Memory B cell (primary cell): Measurements from ENCODE around the gene SPATA17.
A peak's percentile ranks its signal among the peaks of the same experiment; 100 is the strongest.
"Not testable (repeated sequence)": the region's sequence is repeated elsewhere in the genome, so short reads cannot be mapped to it uniquely, and the experiment has no call there.

Experiments
- ATAC-seq: fragments of 150-1000 bp; cut with Tn5 transposase; 2 replicates; pipeline ENCODE4 v1.10.0; 2021; ENCODE audit warnings: low read depth, mild to moderate bottlenecking, moderate library complexity
- DNase-seq, 2 donors: peaks; one replicate each; pipeline ENCODE4 v3.0.0; 2022; ENCODE audit warnings: low spot score in 2 of 2
- H3K27ac Mint-ChIP-seq: one replicate; pipeline ENCODE4 v1.8.0; 2022; ENCODE audit warnings: mild to moderate bottlenecking, moderate library complexity, mixed read lengths
- H3K27me3 Mint-ChIP-seq: one replicate; pipeline ENCODE4 v1.8.0; 2022; ENCODE audit warnings: mixed read lengths
- H3K36me3 Mint-ChIP-seq: one replicate; pipeline ENCODE4 v1.8.0; 2022; ENCODE audit warnings: mild to moderate bottlenecking, mixed read lengths
- H3K4me1 Mint-ChIP-seq: one replicate; pipeline ENCODE4 v1.8.0; 2022; ENCODE audit warnings: mixed read lengths
- H3K4me3 Mint-ChIP-seq: one replicate; pipeline ENCODE4 v1.8.0; 2022; ENCODE audit warnings: mild to moderate bottlenecking, moderate library complexity, mixed read lengths
- H3K9me3 Mint-ChIP-seq: one replicate; pipeline ENCODE4 v1.8.0; 2022; ENCODE audit warnings: mixed read lengths

SPATA17 gene, protein sequence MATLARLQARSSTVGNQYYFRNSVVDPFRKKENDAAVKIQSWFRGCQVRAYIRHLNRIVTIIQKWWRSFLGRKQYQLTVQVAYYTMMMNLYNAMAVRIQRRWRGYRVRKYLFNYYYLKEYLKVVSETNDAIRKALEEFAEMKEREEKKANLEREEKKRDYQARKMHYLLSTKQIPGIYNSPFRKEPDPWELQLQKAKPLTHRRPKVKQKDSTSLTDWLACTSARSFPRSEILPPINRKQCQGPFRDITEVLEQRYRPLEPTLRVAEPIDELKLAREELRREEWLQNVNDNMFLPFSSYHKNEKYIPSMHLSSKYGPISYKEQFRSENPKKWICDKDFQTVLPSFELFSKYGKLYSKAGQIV

DNA sequence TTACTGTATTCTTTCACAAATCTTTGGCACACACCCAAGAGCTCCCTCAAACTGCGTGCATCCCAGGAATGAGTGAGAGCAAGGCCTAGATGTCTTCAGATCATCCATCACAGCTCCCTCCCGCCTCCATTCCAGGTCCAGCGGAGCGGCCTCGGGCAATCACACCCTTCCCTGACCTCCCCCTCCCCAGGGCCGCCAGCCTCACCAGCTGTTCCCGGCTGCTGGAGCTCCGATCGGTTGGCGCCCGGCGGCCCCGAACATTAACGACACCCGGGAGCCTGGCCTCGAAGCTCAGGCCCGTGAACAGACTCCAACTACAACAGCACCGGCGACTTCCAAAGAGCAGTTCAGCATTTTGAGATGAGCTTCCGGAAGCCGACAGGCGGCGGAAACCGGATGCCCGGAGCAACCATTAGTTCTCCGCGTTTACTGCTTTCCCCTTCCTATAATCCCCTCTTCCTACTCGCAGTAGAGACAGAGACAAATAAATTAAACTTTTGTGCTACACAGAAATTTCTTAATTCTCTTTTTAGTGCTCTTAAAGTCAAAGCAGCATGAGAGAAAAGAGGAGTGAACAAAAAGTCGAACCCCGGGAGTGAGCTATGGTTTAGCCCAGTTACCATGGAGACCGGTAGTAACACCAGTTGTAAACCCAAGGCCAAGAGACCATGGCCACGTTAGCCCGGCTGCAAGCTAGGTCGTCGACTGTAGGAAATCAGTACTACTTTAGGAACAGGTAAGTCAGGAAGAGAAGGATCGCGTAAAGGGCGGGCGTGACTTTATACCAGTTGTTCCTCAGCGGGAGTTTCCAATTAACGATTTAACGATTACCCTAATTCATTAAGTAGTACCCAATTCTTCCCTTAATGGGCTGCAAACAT lies at the start of gene SPATA17, which contains the start of gene GPATCH2:
Gene SPATA17, plus strand, starts transcription at position 634 of the 881 bp plus-strand sequence. Its CDS starts 35 bp downstream, at position 669.
Gene GPATCH2, minus strand, starts transcription at position 380 of the 881 bp plus-strand sequence. Its CDS starts 119 bp downstream, at position 261.
- no peaks in the 10 kb centered on the region for H3K27me3 Mint-ChIP-seq
- H3K9me3 Mint-ChIP-seq = no peaks in the 10 kb centered on the region
- H3K4me3 Mint-ChIP-seq = peak within 1 kb of the TSS; percentile 92
- DNase-seq (peak; percentile 72 to 83), ATAC-seq (peak; percentile 90)
- peaks cover 14% of the 10 kb centered on the region for H3K4me1 Mint-ChIP-seq
- H3K27ac Mint-ChIP-seq = peak within 1 kb of the TSS; percentile 99
- H3K36me3 Mint-ChIP-seq = no peaks in the 10 kb centered on the region

DNA sequence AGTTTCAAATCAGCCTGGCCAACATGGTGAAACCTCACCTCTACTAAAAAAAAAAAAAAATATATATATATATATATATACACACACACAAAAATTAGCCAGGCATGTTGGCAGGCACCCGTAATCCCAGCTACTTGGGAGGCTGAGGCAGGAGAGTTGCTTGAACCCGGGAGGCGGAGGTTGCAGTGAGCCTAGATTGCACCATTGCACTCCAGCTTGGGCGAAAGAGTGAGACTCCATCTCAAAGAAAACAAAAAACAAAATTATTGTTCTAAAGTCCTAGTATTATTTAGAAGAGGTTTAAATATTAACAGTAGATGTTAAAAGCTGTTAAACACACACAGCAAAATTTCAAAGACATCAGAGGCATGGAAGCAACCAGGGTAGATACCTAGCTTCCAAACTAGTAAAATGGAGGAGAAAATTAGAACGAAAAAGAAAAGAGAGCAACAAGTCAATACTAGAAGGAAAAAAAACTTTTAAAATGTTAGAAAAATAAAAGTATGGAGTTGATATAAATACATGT lies 46.8 kb upstream of the SPATA17 start:
- not testable (repeated sequence) for H3K4me3 Mint-ChIP-seq, ATAC-seq, H3K9me3 Mint-ChIP-seq, H3K27ac Mint-ChIP-seq, H3K4me1 Mint-ChIP-seq, H3K27me3 Mint-ChIP-seq, DNase-seq
- H3K36me3 Mint-ChIP-seq = peaks cover 15% of the 10 kb centered on the region

DNA sequence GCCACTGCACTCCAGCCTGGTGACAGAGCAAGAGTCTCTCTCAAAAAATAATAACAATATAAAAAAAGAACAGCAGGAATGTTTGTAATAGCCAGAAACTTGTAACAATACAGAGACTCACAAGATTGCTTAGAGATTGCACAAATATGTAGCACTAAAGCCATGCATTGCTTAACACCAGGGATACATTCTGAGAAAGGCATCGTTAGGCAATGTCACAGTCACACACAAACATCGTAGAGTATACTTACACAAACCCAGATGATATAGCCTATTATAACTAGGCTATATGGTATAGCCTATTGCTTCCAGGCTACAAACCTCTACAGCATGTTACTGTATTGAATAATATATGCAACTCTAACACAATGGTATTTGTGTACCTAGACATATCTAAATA lies 45.6 kb upstream of the SPATA17 start:
- no peak for DNase-seq
- Mint-ChIP-seq H3K4me1 (no peaks in the 10 kb centered on the region), H3K4me3 (no peak overlapping the region), H3K9me3 (no peaks in the 10 kb centered on the region), H3K27me3 (no peaks in the 10 kb centered on the region), H3K27ac (no peak overlapping the region), H3K36me3 (peaks cover 15% of the 10 kb centered on the region)
- ATAC-seq = no peak

DNA sequence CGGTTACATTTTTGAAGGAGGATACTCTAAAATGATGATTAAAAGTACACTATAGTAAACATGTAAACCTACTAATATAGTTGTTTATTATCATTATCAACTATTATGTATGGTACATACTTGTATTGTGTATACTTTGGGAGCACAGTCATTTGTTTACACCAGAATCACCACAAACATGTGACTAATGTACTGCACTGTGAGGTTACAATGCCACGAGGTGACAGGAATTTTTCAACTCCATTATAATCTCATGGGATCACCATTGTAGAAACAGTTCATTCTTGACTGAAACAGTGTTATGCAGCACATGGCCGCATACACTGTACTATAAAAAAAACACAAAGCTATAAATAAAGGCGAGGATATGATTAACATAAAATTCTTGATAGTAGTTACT lies 44.6 kb upstream of the SPATA17 start:
- no peak for DNase-seq
- H3K36me3 Mint-ChIP-seq = peaks cover 10% of the 10 kb centered on the region
- ATAC-seq = no peak
- no peaks in the 10 kb centered on the region for H3K27me3 Mint-ChIP-seq
- H3K27ac Mint-ChIP-seq = no peak overlapping the region
- H3K4me1 Mint-ChIP-seq = no peaks in the 10 kb centered on the region
- no peak overlapping the region for H3K4me3 Mint-ChIP-seq
- no peaks in the 10 kb centered on the region for H3K9me3 Mint-ChIP-seq

DNA sequence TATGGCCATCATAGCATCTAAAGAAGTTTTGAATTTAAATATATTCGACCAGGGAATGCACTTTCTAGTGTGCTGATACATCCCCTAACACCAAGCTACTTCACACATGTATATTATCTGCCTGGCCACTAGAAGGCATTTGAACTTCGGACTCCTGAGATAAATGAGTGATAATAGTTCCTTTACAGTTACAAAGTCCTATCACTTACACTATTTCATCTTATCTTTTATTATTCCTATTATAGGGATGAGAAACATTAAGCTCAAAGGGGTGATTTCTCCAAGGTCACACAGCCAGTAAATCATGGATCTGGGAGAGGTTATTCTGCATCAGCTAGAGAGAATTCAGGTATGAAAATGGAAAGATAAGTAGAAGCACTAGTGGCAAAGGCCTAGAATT lies 40.5 kb upstream of the SPATA17 start:
- Mint-ChIP-seq H3K4me3 (no peak overlapping the region), H3K36me3 (peaks cover 4% of the 10 kb centered on the region), H3K27me3 (no peaks in the 10 kb centered on the region), H3K9me3 (no peaks in the 10 kb centered on the region), H3K4me1 (no peaks in the 10 kb centered on the region), H3K27ac (no peak overlapping the region)
- no peak for ATAC-seq
- DNase-seq = no peak

DNA sequence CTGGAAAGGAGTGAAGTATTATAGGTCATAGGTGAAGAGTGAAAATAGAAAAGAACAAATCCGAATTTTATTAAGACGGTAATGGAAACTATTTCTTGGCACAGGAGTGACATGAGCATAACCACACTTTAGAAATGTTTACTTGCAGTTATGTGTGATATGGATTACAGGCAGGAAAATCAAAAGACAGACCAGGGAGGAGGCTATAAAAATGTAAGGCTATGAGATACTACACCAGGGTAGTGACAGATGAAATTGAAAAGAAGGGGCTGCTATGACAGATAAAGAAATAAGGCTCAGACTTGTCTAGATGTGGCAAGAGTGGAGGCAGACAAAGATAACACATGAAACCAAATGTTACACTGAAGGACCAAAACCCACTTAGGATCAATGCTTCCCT lies 32.0 kb upstream of the SPATA17 start:
- no peak overlapping the region for H3K4me3 Mint-ChIP-seq
- no peaks in the 10 kb centered on the region for H3K27me3 Mint-ChIP-seq
- peaks cover 13% of the 10 kb centered on the region for H3K36me3 Mint-ChIP-seq
- peaks cover 3% of the 10 kb centered on the region for H3K4me1 Mint-ChIP-seq
- H3K27ac Mint-ChIP-seq = no peak overlapping the region
- no peaks in the 10 kb centered on the region for H3K9me3 Mint-ChIP-seq
- no peak for DNase-seq
- no peak for ATAC-seq

DNA sequence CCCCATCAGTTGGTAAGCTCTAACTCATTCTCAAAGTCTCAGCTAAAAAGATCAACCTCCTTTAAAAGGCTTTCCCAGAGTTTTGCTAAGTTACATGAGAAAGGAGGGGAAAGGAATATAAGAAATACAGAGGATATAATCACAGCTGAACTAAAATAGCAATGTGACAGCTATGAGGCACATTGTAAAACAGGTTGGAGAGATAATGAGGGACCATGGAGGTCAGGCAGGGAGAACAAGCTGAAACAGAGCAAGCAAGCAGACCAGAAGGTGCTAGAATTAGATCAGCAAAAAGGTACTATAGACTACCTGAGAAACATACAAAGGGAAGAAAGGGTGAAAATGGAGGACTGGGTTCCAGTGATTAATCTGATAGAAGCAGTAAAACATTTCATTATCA lies 28.8 kb upstream of the SPATA17 start:
- H3K4me1 Mint-ChIP-seq = peaks cover 3% of the 10 kb centered on the region
- H3K9me3 Mint-ChIP-seq = no peaks in the 10 kb centered on the region
- no peak overlapping the region for H3K4me3 Mint-ChIP-seq

DNA sequence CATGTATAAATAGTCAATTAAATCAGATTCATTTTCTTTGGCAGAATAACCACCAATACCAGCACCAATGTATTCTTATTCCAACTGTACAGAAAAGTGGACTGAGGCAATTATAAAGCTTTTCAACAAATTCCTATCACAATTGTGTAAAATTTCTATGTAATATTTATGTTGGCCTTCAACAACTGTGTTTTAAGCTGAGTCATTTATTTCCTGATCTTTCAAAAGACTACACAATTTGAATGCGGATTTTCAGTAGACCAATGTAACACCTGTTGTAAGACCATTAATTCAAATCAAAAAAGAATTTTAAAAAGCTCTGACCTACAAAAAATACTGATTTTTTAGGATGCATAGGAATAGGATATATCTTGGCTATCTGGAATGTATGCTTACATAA lies 25.8 kb upstream of the SPATA17 start:
- peaks cover 16% of the 10 kb centered on the region for H3K36me3 Mint-ChIP-seq
- H3K4me3 Mint-ChIP-seq = no peak overlapping the region
- H3K27me3 Mint-ChIP-seq = no peaks in the 10 kb centered on the region
- H3K27ac Mint-ChIP-seq = no peak overlapping the region
- H3K4me1 Mint-ChIP-seq = peaks cover 3% of the 10 kb centered on the region
- ATAC-seq (no peak), DNase-seq (no peak)
- no peaks in the 10 kb centered on the region for H3K9me3 Mint-ChIP-seq

More for the DNA sequence above, 28.8 kb upstream of the SPATA17 start:
- ATAC-seq = no peak
- Mint-ChIP-seq H3K27ac (peak overlapping the region; percentile 14), H3K36me3 (peaks cover 16% of the 10 kb centered on the region), H3K27me3 (no peaks in the 10 kb centered on the region)
- DNase-seq = no peak

DNA sequence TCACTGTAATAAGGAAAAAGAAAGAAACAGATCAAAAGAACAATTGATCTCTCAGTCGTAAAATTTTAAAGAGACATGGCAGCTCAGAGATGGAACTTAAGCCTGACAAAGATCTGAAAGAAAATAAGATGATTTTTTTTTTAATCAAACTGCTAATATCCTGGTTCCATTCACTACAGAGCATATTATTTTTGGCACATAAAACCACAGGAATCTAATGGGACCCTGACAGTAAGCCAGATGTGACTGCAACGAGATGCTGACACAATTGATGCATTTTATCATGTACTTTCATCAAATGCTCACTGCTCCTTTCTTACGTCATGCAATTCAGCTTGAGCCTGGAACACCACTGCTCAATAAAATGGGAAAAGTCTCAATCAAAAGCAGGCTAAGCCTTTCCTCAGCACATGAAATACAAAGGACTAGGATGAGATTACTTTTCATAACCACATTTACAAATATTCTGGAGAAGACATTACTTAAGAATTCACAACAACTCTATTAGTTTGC lies 16.9 kb upstream of the SPATA17 start:
- Mint-ChIP-seq H3K4me1 (peaks cover 3% of the 10 kb centered on the region), H3K9me3 (no peaks in the 10 kb centered on the region), H3K4me3 (no peak overlapping the region), H3K36me3 (peaks cover 16% of the 10 kb centered on the region), H3K27ac (no peak overlapping the region), H3K27me3 (no peaks in the 10 kb centered on the region)
- DNase-seq (no peak), ATAC-seq (no peak)

DNA sequence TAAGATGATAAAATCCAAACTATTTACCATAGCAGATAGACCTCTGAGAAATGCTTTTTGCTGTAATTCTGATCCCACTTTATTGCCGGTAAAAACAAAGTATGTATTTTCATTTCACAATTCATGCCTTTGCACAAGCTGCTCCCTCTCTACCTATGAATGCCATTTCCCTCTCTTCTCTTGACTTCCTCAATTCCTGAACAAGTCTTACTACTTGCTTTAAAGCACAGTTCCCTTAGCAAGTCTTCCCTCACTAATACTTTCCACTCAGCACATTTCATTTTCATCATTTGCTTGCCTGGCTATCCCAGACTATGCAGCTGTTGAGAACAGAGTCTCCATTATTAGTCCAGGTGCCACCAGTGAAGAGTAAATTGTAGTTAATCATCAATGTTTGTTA lies 14.0 kb upstream of the SPATA17 start:
- Mint-ChIP-seq H3K4me1 (peaks cover 7% of the 10 kb centered on the region), H3K27me3 (no peaks in the 10 kb centered on the region), H3K4me3 (no peak overlapping the region), H3K36me3 (peaks cover 22% of the 10 kb centered on the region), H3K27ac (no peak overlapping the region), H3K9me3 (no peaks in the 10 kb centered on the region)
- DNase-seq (no peak), ATAC-seq (no peak)

DNA sequence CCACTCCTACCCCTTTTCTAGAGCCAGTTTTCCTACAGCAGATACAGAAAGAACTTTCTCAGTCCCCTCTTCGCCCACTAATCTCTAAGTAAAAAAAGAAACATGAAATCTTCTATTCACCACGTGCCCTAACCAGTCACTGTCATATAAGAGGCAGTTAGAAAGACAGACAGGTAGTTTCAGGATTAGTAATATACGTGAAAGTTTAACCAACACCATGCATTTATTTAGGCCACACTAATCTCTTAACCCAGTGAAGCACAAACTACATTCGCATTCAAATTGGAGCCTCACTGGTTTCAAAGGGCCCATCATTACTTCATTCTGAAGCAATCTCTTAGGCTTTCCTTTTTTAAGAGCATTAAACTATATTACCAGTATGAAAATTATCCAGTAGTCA lies 10.3 kb upstream of the SPATA17 start:
- Mint-ChIP-seq H3K27me3 (no peaks in the 10 kb centered on the region), H3K4me3 (no peak overlapping the region), H3K4me1 (peaks cover 9% of the 10 kb centered on the region), H3K9me3 (no peaks in the 10 kb centered on the region), H3K36me3 (peaks cover 22% of the 10 kb centered on the region), H3K27ac (peak overlapping the region; percentile 78)
- ATAC-seq = no peak
- DNase-seq = no peak

DNA sequence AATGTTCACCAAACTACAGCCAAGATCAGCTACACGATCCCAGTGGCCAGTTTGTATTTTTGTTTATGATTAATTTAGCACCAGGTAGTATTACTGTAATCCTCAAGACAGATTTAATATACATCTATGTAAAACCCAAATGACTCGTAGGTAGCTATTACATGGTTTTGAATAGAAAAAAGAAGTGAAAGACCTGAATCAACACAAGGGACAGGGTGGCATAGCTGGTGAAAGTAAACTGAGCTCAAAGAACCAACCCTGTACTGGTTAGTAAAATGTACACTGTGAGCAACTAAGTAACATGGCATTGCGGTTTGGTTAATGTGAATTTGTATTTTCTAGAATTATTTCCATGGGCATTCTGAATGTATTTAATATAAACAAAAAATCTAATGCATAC lies 9.1 kb upstream of the SPATA17 start:
- DNase-seq (no peak), ATAC-seq (no peak)
- Mint-ChIP-seq H3K27me3 (no peaks in the 10 kb centered on the region), H3K4me1 (peaks cover 9% of the 10 kb centered on the region), H3K9me3 (no peaks in the 10 kb centered on the region), H3K36me3 (peaks cover 16% of the 10 kb centered on the region), H3K27ac (no peak overlapping the region), H3K4me3 (no peak overlapping the region)

DNA sequence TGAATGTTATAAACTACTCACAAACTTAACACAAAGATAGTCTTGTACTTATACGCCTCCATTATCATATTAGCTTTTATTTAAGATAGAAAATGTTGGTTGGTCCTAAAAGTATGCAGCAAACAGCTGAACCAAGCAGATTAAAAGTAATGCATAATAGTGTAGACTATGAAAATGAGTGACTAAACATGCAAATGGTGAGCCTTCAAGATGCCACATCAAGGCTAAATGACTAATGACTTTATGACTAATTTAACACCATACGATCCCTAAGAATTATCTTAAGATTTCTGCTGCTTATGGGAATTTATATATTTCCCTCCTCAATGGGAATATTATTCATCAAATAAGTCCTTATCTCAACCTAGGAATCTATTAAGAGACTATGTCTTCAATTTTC lies 4.8 kb upstream of the SPATA17 start:
- no peak for ATAC-seq
- DNase-seq = no peak
- H3K9me3 Mint-ChIP-seq = no peaks in the 10 kb centered on the region
- H3K36me3 Mint-ChIP-seq = no peaks in the 10 kb centered on the region
- no peak overlapping the region for H3K27ac Mint-ChIP-seq
- no peak overlapping the region for H3K4me3 Mint-ChIP-seq
- H3K27me3 Mint-ChIP-seq = no peaks in the 10 kb centered on the region
- peaks cover 15% of the 10 kb centered on the region for H3K4me1 Mint-ChIP-seq

DNA sequence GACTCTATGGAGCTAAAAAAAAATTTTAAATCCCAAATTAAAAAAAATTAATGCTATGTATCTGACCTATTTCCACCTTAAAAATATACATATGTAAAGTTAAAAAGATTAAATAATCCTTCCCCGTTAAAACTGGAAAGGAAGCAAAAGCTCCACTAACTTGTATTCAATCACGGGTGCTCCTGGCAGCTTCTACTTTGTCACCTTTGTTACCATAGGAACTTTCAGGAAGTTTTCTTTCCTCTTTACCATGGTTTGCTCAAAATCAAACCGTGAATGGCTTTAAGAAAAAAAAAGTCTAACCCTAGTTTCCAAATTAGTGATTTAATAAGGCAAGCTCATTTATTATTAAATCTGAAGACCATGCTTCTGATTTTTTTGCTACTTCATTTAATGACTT lies 3.7 kb upstream of the SPATA17 start:
- Mint-ChIP-seq H3K27me3 (no peaks in the 10 kb centered on the region), H3K9me3 (no peaks in the 10 kb centered on the region), H3K36me3 (no peaks in the 10 kb centered on the region), H3K4me1 (peaks cover 16% of the 10 kb centered on the region), H3K27ac (no peak overlapping the region), H3K4me3 (no peak overlapping the region)
- ATAC-seq (no peak), DNase-seq (no peak)
